CD14-positive monocyte (primary cell): ENCODE results near the gene OR6C2. TPM values are rescaled to one million over a fixed set of nuclear protein-coding genes. Genes with fewer than 3 reads are reported as not detected.
A peak's percentile ranks its signal among the peaks of the same experiment; 100 is the strongest.
"Not testable (repeated sequence)": the region's sequence is repeated elsewhere in the genome, so short reads cannot be mapped to it uniquely, and the experiment has no call there.

Experiments used
- DNase-seq, 3 donors: peaks; one replicate each; pipeline ENCODE4 v3.0.0-alpha.2; 2011 to 2022
- H2AFZ ChIP-seq: 2 replicates; pipeline ENCODE4 v1.6.0; 2012; ENCODE audit warnings: mild to moderate bottlenecking, low read depth, low read length, inconsistent platforms; ENCODE audit not compliant: insufficient read depth, poor library complexity, severe bottlenecking
- H3K27ac ChIP-seq, 2 donors: 1 replicate in 1 of 2; 2 replicates in 1 of 2; pipeline ENCODE4 v1.5.1; 2012 to 2013; ENCODE audit warnings: low read length in 2 of 2, control low read depth in 1 of 2, inconsistent platforms in 1 of 2, low read depth in 1 of 2, mild to moderate bottlenecking in 1 of 2
- H3K27me3 ChIP-seq, 2 donors: one replicate each; pipeline versions ENCODE4 v1.6.0 to v1.6.1; 2011 to 2013; ENCODE audit warnings: low read length in 2 of 2; ENCODE audit not compliant: control insufficient read depth in 2 of 2, insufficient read depth in 2 of 2
- H3K36me3 ChIP-seq, 2 donors: replicated peaks in 1 of 2; 1 replicate in 1 of 2; 2 replicates in 1 of 2; pipeline versions ENCODE4 v1.5.1 to v1.6.1; 2012 to 2013; ENCODE audit warnings: low read length in 2 of 2, control low read depth in 1 of 2, inconsistent platforms in 1 of 2, mild to moderate bottlenecking in 1 of 2; ENCODE audit not compliant: insufficient read depth in 2 of 2, control insufficient read depth in 1 of 2
- H3K4me1 ChIP-seq, 2 donors: 1 replicate in 1 of 2; 2 replicates in 1 of 2; pipeline versions ENCODE4 v1.5.1 to v1.6.1; 2012 to 2013; ENCODE audit warnings: low read length in 2 of 2, control low read depth in 1 of 2, inconsistent platforms in 1 of 2, mild to moderate bottlenecking in 1 of 2, moderate library complexity in 1 of 2; ENCODE audit not compliant: insufficient read depth in 2 of 2, control insufficient read depth in 1 of 2
- H3K4me2 ChIP-seq: replicated peaks from 2 replicates; pipeline ENCODE3; 2012; ENCODE audit warnings: low read length, moderate library complexity, mild to moderate bottlenecking; ENCODE audit not compliant: poor library complexity, severe bottlenecking; ENCODE audit errors: extremely low read depth
- H3K4me3 ChIP-seq, 3 experiments: fragments of 200-600 bp in 1 of 3; sonication (generic) in 1 of 3; replicated peaks in 1 of 3; 1 replicate in 2 of 3; 2 replicates in 1 of 3; pipeline ENCODE4 v1.5.1; 2011 to 2013; ENCODE audit warnings: low read length in 3 of 3, mild to moderate bottlenecking in 3 of 3, control low read depth in 2 of 3, low read depth in 2 of 3, inconsistent platforms in 1 of 3, moderate library complexity in 1 of 3
- H3K79me2 ChIP-seq: 2 replicates; pipeline ENCODE4 v1.6.0; 2012; ENCODE audit warnings: mild to moderate bottlenecking, control low read depth, inconsistent platforms, low read length, moderate library complexity; ENCODE audit not compliant: insufficient read depth
- H3K9ac ChIP-seq: 2 replicates; pipeline ENCODE4 v1.6.0; 2017; ENCODE audit warnings: low read length, mild to moderate bottlenecking; ENCODE audit not compliant: insufficient read depth, poor library complexity, severe bottlenecking
- H3K9me3 ChIP-seq, 2 donors: replicated peaks in 1 of 2; 1 replicate in 1 of 2; 2 replicates in 1 of 2; pipeline versions ENCODE4 v1.5.1 to v1.6.1; 2012 to 2013; ENCODE audit warnings: low read length in 2 of 2, control low read depth in 1 of 2; ENCODE audit not compliant: control insufficient read depth in 1 of 2, insufficient read depth in 1 of 2
- H4K20me1 ChIP-seq: 2 replicates; pipeline ENCODE4 v1.6.0; 2012; ENCODE audit warnings: mild to moderate bottlenecking, low read length, control low read depth, moderate library complexity; ENCODE audit not compliant: insufficient read depth
- H3K27ac Mint-ChIP-seq, 7 donors: one replicate each; pipeline ENCODE4 v1.8.0; 2020; ENCODE audit warnings: mild to moderate bottlenecking in 7 of 7, mixed read lengths in 7 of 7, moderate library complexity in 6 of 7, inconsistent platforms in 2 of 7
- H3K27me3 Mint-ChIP-seq, 3 donors: one replicate each; pipeline ENCODE4 v1.8.0; 2021 to 2022; ENCODE audit warnings: low read depth in 3 of 3, mild to moderate bottlenecking in 3 of 3, mixed read lengths in 3 of 3, moderate library complexity in 3 of 3, inconsistent platforms in 1 of 3
- H3K36me3 Mint-ChIP-seq, 2 donors: one replicate each; pipeline ENCODE4 v1.8.0; 2020; ENCODE audit warnings: mixed read lengths in 2 of 2, inconsistent platforms in 1 of 2, mild to moderate bottlenecking in 1 of 2
- H3K4me1 Mint-ChIP-seq: one replicate; pipeline ENCODE4 v1.8.0; 2020; ENCODE audit warnings: mild to moderate bottlenecking, mixed read lengths
- H3K4me3 Mint-ChIP-seq, 2 donors: one replicate each; pipeline ENCODE4 v1.8.0; 2020; ENCODE audit warnings: mild to moderate bottlenecking in 2 of 2, mixed read lengths in 2 of 2, moderate library complexity in 1 of 2
- H3K9me3 Mint-ChIP-seq, 7 donors: one replicate each; pipeline ENCODE4 v1.8.0; 2020 to 2022; ENCODE audit warnings: mixed read lengths in 7 of 7, mild to moderate bottlenecking in 6 of 7, moderate library complexity in 6 of 7, inconsistent platforms in 2 of 7
- WGBS: methylation state at CpG from one replicate; pipeline ENCODE4 v1.1.5; 2013; ENCODE audit warnings: missing lambda C conversion rate; ENCODE audit not compliant: insufficient coverage; 5-methylcytosine and 5-hydroxymethylcytosine counted together
- intact Hi-C, 2 donors: fragments of 100-400 bp; cut with micrococcal nuclease; formaldehyde crosslinking; loops; one replicate each; pipeline versions ENCODE4 v1.15.0 to v1.15.1; 2023
- polyA plus RNA-seq, 3 donors: library from polyadenylated mRNA; depleted of rRNA in 1 of 3; unstranded in 2 of 3; stranded (reverse) in 1 of 3; fragments of 300-500 nt in 2 of 3; fragments of >200 nt in 1 of 3; fragmentation: Illumina TruSeq in 2 of 3; gene quantifications; 1 replicate in 2 of 3; 2 replicates in 1 of 3; pipeline ENCODE4 v1.2.3, GENCODE V29; 2012 to 2021

OR6C2 gene
- polyA plus RNA-seq, 3 donors: 0.18 TPM; not detected in 2

DNA sequence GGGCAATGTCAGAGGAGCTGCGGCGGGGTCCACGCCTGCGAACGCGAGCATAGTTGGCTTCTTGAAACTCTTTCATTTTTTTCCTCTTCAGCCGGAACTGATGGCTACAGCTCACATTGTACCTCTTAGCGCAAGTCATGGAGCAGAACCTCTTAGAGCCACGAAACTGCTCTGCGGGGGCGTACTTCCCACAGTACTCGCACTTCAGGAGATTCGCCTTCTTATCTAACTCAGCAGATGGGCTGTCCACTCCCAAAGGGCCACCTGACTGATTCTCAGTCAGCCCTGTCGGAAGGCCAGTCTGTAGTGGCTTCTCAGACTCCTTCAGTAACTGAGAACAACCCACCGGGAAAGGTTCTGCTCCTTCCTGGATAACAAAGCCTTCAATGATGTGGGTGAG is 31.7 kb upstream of the OR6C2 start:
- H3K9me3 Mint-ChIP-seq, H2AFZ ChIP-seq, H3K4me3 ChIP-seq, H3K9me3 ChIP-seq, H3K27ac ChIP-seq, H3K36me3 Mint-ChIP-seq, H3K4me1 Mint-ChIP-seq, H4K20me1 ChIP-seq, H3K4me1 ChIP-seq, H3K36me3 ChIP-seq, H3K79me2 ChIP-seq, H3K27ac Mint-ChIP-seq, H3K4me2 ChIP-seq, intact Hi-C loops, H3K4me3 Mint-ChIP-seq, H3K9ac ChIP-seq, H3K27me3 ChIP-seq, DNase-seq: not testable (repeated sequence)
- peaks cover 21 to 26% (median 26%) of the 10 kb centered on the region in 3 donors for H3K27me3 Mint-ChIP-seq
- 98% methylated on average over 12 of the region's 15 CpGs for WGBS

DNA sequence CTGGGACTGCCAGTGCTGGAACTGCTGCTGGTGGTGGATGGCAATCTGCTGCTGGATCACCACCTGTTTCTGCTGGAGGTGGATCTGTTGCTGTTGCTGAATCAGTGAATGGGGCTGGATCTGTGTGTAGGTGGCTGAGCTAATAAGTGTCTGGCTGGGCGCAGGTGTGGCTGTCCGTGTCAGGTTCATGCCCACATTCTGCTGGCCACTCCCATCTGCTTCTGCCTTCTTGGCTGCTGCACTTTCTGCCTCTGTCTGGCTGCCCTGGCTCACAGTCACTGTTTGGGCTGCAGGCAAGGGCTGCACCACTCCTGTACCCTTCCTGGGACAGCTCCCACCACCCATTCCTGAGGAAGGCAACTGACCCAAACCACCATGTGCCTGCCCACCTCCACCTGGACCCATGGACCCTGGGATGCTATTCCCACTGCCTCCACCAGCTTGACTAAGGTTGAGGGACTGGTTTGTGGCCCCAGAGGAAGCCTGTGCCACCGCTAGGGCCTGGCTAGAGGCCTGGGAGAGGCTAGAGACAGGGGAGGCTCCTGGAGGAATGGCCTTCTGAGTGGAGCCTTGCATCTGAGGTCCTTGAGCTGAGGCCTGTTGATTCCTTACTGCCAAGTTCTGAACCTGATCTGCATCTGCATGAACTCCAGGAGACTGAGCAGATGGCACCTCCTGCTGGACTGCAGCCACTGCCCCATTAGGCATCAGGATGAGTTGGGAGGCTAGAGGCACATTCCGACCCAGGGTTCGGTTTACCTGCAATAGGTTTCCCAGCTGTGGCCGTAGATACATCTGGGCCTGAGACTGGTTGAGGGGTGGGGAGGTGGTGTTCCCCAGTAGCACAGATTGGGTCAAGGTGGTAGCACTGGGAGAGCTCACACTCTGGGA is 30.1 kb upstream of the OR6C2 start:
- H3K9me3 Mint-ChIP-seq, H3K9me3 ChIP-seq, H4K20me1 ChIP-seq, H3K4me1 ChIP-seq, H3K4me3 ChIP-seq, H3K36me3 Mint-ChIP-seq, H2AFZ ChIP-seq, H3K4me3 Mint-ChIP-seq, H3K36me3 ChIP-seq, H3K9ac ChIP-seq, DNase-seq, H3K4me1 Mint-ChIP-seq, H3K4me2 ChIP-seq, intact Hi-C loops, H3K27me3 ChIP-seq, H3K27ac ChIP-seq, H3K79me2 ChIP-seq: not testable (repeated sequence)
- peaks cover 21 to 28% (median 28%) of the 10 kb centered on the region in 3 donors for H3K27me3 Mint-ChIP-seq
- peak overlapping the region in 1 of 7 donors; percentile 59 for H3K27ac Mint-ChIP-seq
- WGBS: 100% methylated on average over 1 of the region's 6 CpGs

DNA sequence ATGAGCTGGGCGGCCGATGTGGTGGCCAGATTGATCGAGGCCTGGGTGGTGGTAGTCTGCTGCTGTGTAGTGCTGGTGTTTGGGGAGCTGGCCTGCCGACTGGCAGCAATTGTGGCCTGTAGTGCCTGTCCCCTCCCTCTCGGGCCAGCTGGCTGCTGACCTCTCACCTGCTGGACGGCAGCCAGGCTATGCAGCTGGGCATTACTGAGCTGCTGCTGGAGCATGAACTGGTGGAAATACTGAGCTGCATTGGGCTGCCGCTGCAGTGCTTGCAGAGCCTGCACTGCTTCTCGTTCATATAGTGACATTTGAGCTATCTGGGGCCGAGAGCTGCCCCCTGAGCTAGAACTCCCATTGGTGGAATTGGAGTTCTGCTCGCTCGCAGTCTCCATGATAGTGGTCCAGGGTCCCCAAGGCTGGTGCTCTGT is 29.5 kb upstream of the OR6C2 start:
- H2AFZ ChIP-seq, H3K4me1 Mint-ChIP-seq, H3K27me3 ChIP-seq, H3K9me3 Mint-ChIP-seq, H3K27ac ChIP-seq, H3K9ac ChIP-seq, DNase-seq, intact Hi-C loops, H4K20me1 ChIP-seq, H3K36me3 ChIP-seq, H3K4me3 ChIP-seq, H3K4me2 ChIP-seq, H3K79me2 ChIP-seq, H3K27ac Mint-ChIP-seq, H3K9me3 ChIP-seq, H3K36me3 Mint-ChIP-seq, H3K4me1 ChIP-seq: not testable (repeated sequence)
- WGBS: 90% methylated on average over 9 of the region's 11 CpGs
- H3K27me3 Mint-ChIP-seq: peaks cover 21 to 32% (median 28%) of the 10 kb centered on the region in 3 donors
- peak overlapping the region in 1 of 2 donors; percentile 53 for H3K4me3 Mint-ChIP-seq

DNA sequence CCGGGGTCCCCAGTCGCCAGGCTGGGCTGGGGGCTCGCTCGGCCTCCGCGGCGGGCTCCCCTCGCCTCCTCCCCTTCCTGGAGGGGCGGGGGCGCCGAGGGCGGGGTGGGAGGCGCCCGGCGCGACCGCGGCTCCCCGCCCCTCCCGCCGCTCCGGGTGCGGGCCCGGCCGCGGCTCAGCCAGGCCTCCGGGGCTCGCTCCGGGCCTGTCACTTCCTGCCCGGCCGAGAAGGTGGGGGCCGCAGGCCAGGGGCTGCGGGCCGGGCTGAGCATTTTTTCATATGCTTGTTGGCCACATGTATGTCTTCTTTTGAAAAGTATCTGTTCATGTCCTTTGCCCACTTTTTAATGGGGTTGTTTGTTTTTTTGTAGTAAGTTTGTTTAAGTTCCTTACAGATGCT is 29.0 kb upstream of the OR6C2 start:
- DNase-seq, H4K20me1 ChIP-seq, H3K36me3 ChIP-seq, H3K9me3 ChIP-seq, H3K27ac ChIP-seq, H3K36me3 Mint-ChIP-seq, H3K27ac Mint-ChIP-seq, H3K79me2 ChIP-seq, H3K9ac ChIP-seq, H3K4me1 Mint-ChIP-seq, H2AFZ ChIP-seq, intact Hi-C loops, H3K4me1 ChIP-seq, H3K9me3 Mint-ChIP-seq, H3K4me3 ChIP-seq, H3K27me3 ChIP-seq: not testable (repeated sequence)
- Mint-ChIP-seq H3K27me3 (peaks cover 21 to 32% (median 28%) of the 10 kb centered on the region in 3 donors), H3K4me3 (peak overlapping the region; percentile 43 to 78)
- 3% methylated on average over 5 of the region's 34 CpGs for WGBS
- H3K4me2 ChIP-seq: peak overlapping the region; percentile 15
